Activated CD4-positive, alpha-beta T cell treated with anti-CD3 and anti-CD28 coated beads for 36 hours (primary cell): ENCODE results near the gene ITPK1. TPM values are rescaled to one million over a fixed set of nuclear protein-coding genes. Genes with fewer than 3 reads are reported as not detected.

Experiments used
- ATAC-seq: fragments of 200-7000 bp; cut with Tn5 transposase; one replicate; pipeline ENCODE4 v1.10.0; 2021; ENCODE audit warnings: mild to moderate bottlenecking, moderate library complexity
- CTCF ChIA-PET: fragments of 350-600 bp; sonication (Branson Sonifier 250); formaldehyde crosslinking; loops from one replicate; lab custom pipeline; 2021; ENCODE audit warnings: antibody characterized with exemption; lab: Charles Lee
- POLR2A ChIA-PET: fragments of 350-600 bp; sonication (Branson Sonifier 250); formaldehyde crosslinking; loops from one replicate; lab custom pipeline; 2021; ENCODE audit warnings: antibody characterized with exemption, inconsistent platforms; lab: Charles Lee
- DNase-seq: peaks from one replicate; pipeline ENCODE4 v3.0.0-alpha.2; 2020
- H3K27ac Mint-ChIP-seq: one replicate; pipeline ENCODE4 v1.8.0; 2021; ENCODE audit warnings: mixed read lengths
- H3K27me3 Mint-ChIP-seq: one replicate; pipeline ENCODE4 v1.8.0; 2021; ENCODE audit warnings: mixed read lengths
- H3K36me3 Mint-ChIP-seq: one replicate; pipeline ENCODE4 v1.8.0; 2021; ENCODE audit warnings: low read depth, mixed read lengths
- H3K4me1 Mint-ChIP-seq: one replicate; pipeline ENCODE4 v1.8.0; 2021; ENCODE audit warnings: mixed read lengths
- H3K4me3 Mint-ChIP-seq: one replicate; pipeline ENCODE4 v1.8.0; 2021; ENCODE audit warnings: mild to moderate bottlenecking, moderate library complexity, mixed read lengths
- H3K9me3 Mint-ChIP-seq: one replicate; pipeline ENCODE4 v1.8.0; 2021; ENCODE audit warnings: low read depth, mixed read lengths
- intact Hi-C, 2 experiments: fragments of 100-400 bp; cut with DNase I in 1 of 2; cut with micrococcal nuclease in 1 of 2; formaldehyde crosslinking; loops; one replicate each; pipeline versions ENCODE4 v1.14.2 to v1.15.1; 2022 to 2024; cut with DNase I, micrococcal nuclease
- total RNA-seq, 2 experiments: library from RNA; stranded (reverse); gene quantifications; one replicate each; pipeline ENCODE4 v1.2.3, GENCODE V29; 2021

The ITPK1 gene
- total RNA-seq, 2 experiments from 2014 or later: 31.0 to 35.5 TPM

- intact Hi-C loops: no loop called here
- POLR2A ChIA-PET: no interaction called here
- Mint-ChIP-seq H3K36me3 (peaks cover 7% of the 10 kb centered on the region), H3K27ac (no peak overlapping the region), H3K4me1 (no peaks in the 10 kb centered on the region), H3K27me3 (no peaks in the 10 kb centered on the region), H3K4me3 (no peak overlapping the region), H3K9me3 (no peaks in the 10 kb centered on the region)
- CTCF ChIA-PET: interaction anchor here (0.7 kb wide), 1 partner anchor 241 kb away, joined by 3 read pairs; no protein-coding TSS in a partner anchor
- DNase-seq (no peak), ATAC-seq (no peak)
Observed at GRCh38 chr14:92988786-92989755, 126.7 kb downstream of the ITPK1 start.

GRCh38 chr14:92987713-92988510, 127.8 kb downstream of the ITPK1 start:
- ChIA-PET POLR2A (no interaction called here), CTCF (no interaction called here)
- Mint-ChIP-seq H3K36me3 (peaks cover 8% of the 10 kb centered on the region), H3K4me3 (no peak overlapping the region), H3K27me3 (no peaks in the 10 kb centered on the region), H3K9me3 (no peaks in the 10 kb centered on the region), H3K4me1 (no peaks in the 10 kb centered on the region), H3K27ac (no peak overlapping the region)
- intact Hi-C loops: no loop called here
- ATAC-seq (no peak), DNase-seq (no peak)

- H3K27ac Mint-ChIP-seq: no peak overlapping the region
- H3K4me1 Mint-ChIP-seq: no peaks in the 10 kb centered on the region
- no peak overlapping the region for H3K4me3 Mint-ChIP-seq
- no peak for DNase-seq
- peaks cover 3% of the 10 kb centered on the region for H3K9me3 Mint-ChIP-seq
- no peak for ATAC-seq
- peaks cover 12% of the 10 kb centered on the region for H3K36me3 Mint-ChIP-seq
- POLR2A ChIA-PET: no interaction called here
- intact Hi-C loops: no loop called here
- H3K27me3 Mint-ChIP-seq: no peaks in the 10 kb centered on the region
- CTCF ChIA-PET: no interaction called here
Observed at GRCh38 chr14:92987148-92987570, 128.6 kb downstream of the ITPK1 start.

GRCh38 chr14:92986254-92987147, 129.2 kb downstream of the ITPK1 start:
- ATAC-seq: no peak

GRCh38 chr14:92985521-92985920, 130.2 kb downstream of the ITPK1 start:
- no peak overlapping the region for H3K4me3 Mint-ChIP-seq
- no peaks in the 10 kb centered on the region for H3K27me3 Mint-ChIP-seq
- no peak for ATAC-seq
- ChIA-PET CTCF (no interaction called here), POLR2A (no interaction called here)
- H3K4me1 Mint-ChIP-seq: no peaks in the 10 kb centered on the region
- H3K27ac Mint-ChIP-seq: no peak overlapping the region
- intact Hi-C loops: no loop called here
- peaks cover 10% of the 10 kb centered on the region for H3K9me3 Mint-ChIP-seq
- no peak for DNase-seq
- peaks cover 20% of the 10 kb centered on the region for H3K36me3 Mint-ChIP-seq

More at GRCh38 chr14:92986254-92987147, 129.2 kb downstream of the ITPK1 start:
- ChIA-PET CTCF (interaction anchor here (0.7 kb wide), 1 partner anchor 159 kb away, joined by 3 read pairs; no protein-coding TSS in a partner anchor), POLR2A (no interaction called here)
- H3K9me3 Mint-ChIP-seq: peaks cover 4% of the 10 kb centered on the region
- no peak overlapping the region for H3K27ac Mint-ChIP-seq
- DNase-seq: no peak
- intact Hi-C loops: no loop called here
- no peaks in the 10 kb centered on the region for H3K4me1 Mint-ChIP-seq
- H3K36me3 Mint-ChIP-seq: peaks cover 15% of the 10 kb centered on the region
- no peak overlapping the region for H3K4me3 Mint-ChIP-seq
- no peaks in the 10 kb centered on the region for H3K27me3 Mint-ChIP-seq

GRCh38 chr14:92984896-92985295, 130.8 kb downstream of the ITPK1 start:
- no peak for ATAC-seq
- H3K27ac Mint-ChIP-seq: no peak overlapping the region
- no peak for DNase-seq
- no peak overlapping the region for H3K4me3 Mint-ChIP-seq
- ChIA-PET POLR2A (no interaction called here), CTCF (no interaction called here)
- no peaks in the 10 kb centered on the region for H3K4me1 Mint-ChIP-seq
- H3K36me3 Mint-ChIP-seq: peaks cover 22% of the 10 kb centered on the region
- intact Hi-C loops: no loop called here
- peaks cover 10% of the 10 kb centered on the region for H3K9me3 Mint-ChIP-seq
- no peaks in the 10 kb centered on the region for H3K27me3 Mint-ChIP-seq

GRCh38 chr14:92984082-92984788, 131.5 kb downstream of the ITPK1 start:
- CTCF ChIA-PET: interaction anchor here (0.6 kb wide), 1 partner anchor 70 kb away, joined by 3 read pairs; no protein-coding TSS in a partner anchor
- H3K36me3 Mint-ChIP-seq: peaks cover 26% of the 10 kb centered on the region
- no peaks in the 10 kb centered on the region for H3K27me3 Mint-ChIP-seq
- intact Hi-C loops: no loop called here
- no peak overlapping the region for H3K27ac Mint-ChIP-seq
- ATAC-seq (no peak), DNase-seq (peak; percentile 17)
- H3K9me3 Mint-ChIP-seq: peaks cover 15% of the 10 kb centered on the region
- H3K4me1 Mint-ChIP-seq: no peaks in the 10 kb centered on the region
- no peak overlapping the region for H3K4me3 Mint-ChIP-seq
- POLR2A ChIA-PET: no interaction called here

GRCh38 chr14:92982956-92983355, 132.8 kb downstream of the ITPK1 start:
- intact Hi-C loops: no loop called here
- Mint-ChIP-seq H3K4me1 (no peaks in the 10 kb centered on the region), H3K27me3 (no peaks in the 10 kb centered on the region), H3K27ac (no peak overlapping the region), H3K36me3 (peaks cover 38% of the 10 kb centered on the region), H3K9me3 (peaks cover 21% of the 10 kb centered on the region), H3K4me3 (no peak overlapping the region)
- ChIA-PET CTCF (no interaction called here), POLR2A (interaction anchor here (0.6 kb wide), 1 partner anchor 864 kb away, joined by 7 read pairs; no protein-coding TSS in a partner anchor)
- no peak for DNase-seq
- no peak for ATAC-seq

- Mint-ChIP-seq H3K27ac (no peak overlapping the region), H3K4me3 (no peak overlapping the region), H3K36me3 (peaks cover 50% of the 10 kb centered on the region), H3K9me3 (peaks cover 30% of the 10 kb centered on the region), H3K27me3 (no peaks in the 10 kb centered on the region), H3K4me1 (no peaks in the 10 kb centered on the region)
- intact Hi-C loops: no loop called here
- CTCF ChIA-PET: interaction anchor here (0.7 kb wide), 1 partner anchor 689 kb away, joined by 3 read pairs; no protein-coding TSS in a partner anchor
- DNase-seq (no peak), ATAC-seq (no peak)
- POLR2A ChIA-PET: no interaction called here
Observed at GRCh38 chr14:92981726-92982125, 134.0 kb downstream of the ITPK1 start.

GRCh38 chr14:92980866-92981265, 134.9 kb downstream of the ITPK1 start:
- no peaks in the 10 kb centered on the region for H3K4me1 Mint-ChIP-seq
- intact Hi-C loops: no loop called here
- peaks cover 58% of the 10 kb centered on the region for H3K36me3 Mint-ChIP-seq
- no peak overlapping the region for H3K4me3 Mint-ChIP-seq
- no peaks in the 10 kb centered on the region for H3K27me3 Mint-ChIP-seq
- ATAC-seq (no peak), DNase-seq (no peak)
- peaks cover 37% of the 10 kb centered on the region for H3K9me3 Mint-ChIP-seq
- ChIA-PET CTCF (no interaction called here), POLR2A (no interaction called here)
- H3K27ac Mint-ChIP-seq: no peak overlapping the region
